Peyer's patch (tissue), 4 donors: ENCODE results near the gene DOCK9.

Source experiments
- CTCF ChIP-seq, 6 experiments: fragments of 450-650 bp in 4 of 6; fragments of 200-600 bp in 2 of 6; sonication (generic) in 1 of 6; IDR thresholded peaks; one replicate each; pipeline ENCODE4 v1.5.1; 2017 to 2019; ENCODE audit warnings: antibody characterized with exemption in 6 of 6, mild to moderate bottlenecking in 3 of 6, moderate library complexity in 1 of 6
- POLR2A ChIP-seq, 2 donors: fragments of 450-650 bp; IDR thresholded peaks; one replicate each; pipeline ENCODE4 v1.5.1; 2017; ENCODE audit warnings: antibody characterized with exemption in 2 of 2, mild to moderate bottlenecking in 2 of 2, moderate library complexity in 2 of 2

GRCh38 chr13:98819382-98820010, 158.4 kb downstream of the DOCK9 start:
- no peak for TF ChIP-seq POLR2A (IDR thresholded peaks at IDR 0.05)
- TF ChIP-seq CTCF (IDR thresholded peaks at IDR 0.05): no peak
